ENCODE measurements around the gene DPYSL4.
A peak's percentile ranks its signal among the peaks of the same experiment; 100 is the strongest.

The DPYSL4 gene

GRCh38 chr10:132146941-132147915, 39.5 kb upstream of the DPYSL4 start:
- H3K27ac ChIP-seq, result no peak overlapping the region
- no peaks in the 10 kb centered on the region for H3K9me3 ChIP-seq (replicated peaks in 1 of 11)
- TF ChIP-seq Cebpa-rat (IDR thresholded peaks at IDR 0.05), result no peak
- no peak overlapping the region for H3K4me3 ChIP-seq
- H3K9ac ChIP-seq, result no peak overlapping the region
- no peak overlapping the region for H3K4me2 ChIP-seq
- H3K36me3 ChIP-seq, result no peaks in the 10 kb centered on the region
- peaks cover 9 to 31% (median 16%) of the 10 kb centered on the region in 11 experiments; a peak in 20 of 22 replicates for H3K27me3 ChIP-seq
- H4K20me1 ChIP-seq, result peaks cover 0 to 24% (median 0%) of the 10 kb centered on the region in 11 experiments; a peak in 3 of 22 replicates
- H3K4me1 ChIP-seq, result peaks cover 0 to 33% (median 17%) of the 10 kb centered on the region in 10 experiments; a peak in 10 of 20 replicates

GRCh38 chr10:132148261-132149251, 38.2 kb upstream of the DPYSL4 start:
- Histone ChIP-seq H3K4me1 (peaks cover 0 to 38% (median 21%) of the 10 kb centered on the region in 10 experiments; a peak in 10 of 20 replicates), H3K9me3 (replicated peaks in 1 of 11) (no peaks in the 10 kb centered on the region), H3K9ac (no peak overlapping the region), H3K4me2 (no peak overlapping the region), H4K20me1 (peaks cover 0 to 32% (median 0%) of the 10 kb centered on the region in 11 experiments; a peak in 3 of 22 replicates), H3K27me3 (peaks cover 3 to 20% (median 8%) of the 10 kb centered on the region in 11 experiments; a peak in 17 of 22 replicates), H3K27ac (no peak overlapping the region), H3K36me3 (no peaks in the 10 kb centered on the region), H3K4me3 (no peak overlapping the region)
- no peak for TF ChIP-seq Cebpa-rat (IDR thresholded peaks at IDR 0.05)

- Histone ChIP-seq H3K27ac (no peak overlapping the region), H3K4me3 (no peak overlapping the region), H3K36me3 (no peaks in the 10 kb centered on the region), H3K4me2 (no peak overlapping the region), H3K9me3 (replicated peaks in 1 of 11) (no peaks in the 10 kb centered on the region), H3K9ac (no peak overlapping the region), H3K27me3 (peaks cover 0 to 13% (median under 1%) of the 10 kb centered on the region in 11 experiments; a peak in 8 of 22 replicates), H3K4me1 (peaks cover 0 to 45% (median 24%) of the 10 kb centered on the region in 10 experiments; a peak in 10 of 20 replicates), H4K20me1 (peaks cover 0 to 32% (median 0%) of the 10 kb centered on the region in 11 experiments; a peak in 3 of 22 replicates)
- no peak for TF ChIP-seq Cebpa-rat (IDR thresholded peaks at IDR 0.05)
Observed at GRCh38 chr10:132149271-132149670, 37.5 kb upstream of the DPYSL4 start.

GRCh38 chr10:132149917-132150316, 36.8 kb upstream of the DPYSL4 start:
- H3K36me3 ChIP-seq, result no peaks in the 10 kb centered on the region
- H3K4me3 ChIP-seq, result no peak overlapping the region
- no peak overlapping the region for H3K4me2 ChIP-seq
- no peaks in the 10 kb centered on the region for H3K9me3 ChIP-seq (replicated peaks in 1 of 11)
- TF ChIP-seq Cebpa-rat (IDR thresholded peaks at IDR 0.05), result no peak
- H3K4me1 ChIP-seq, result peaks cover 0 to 46% (median 24%) of the 10 kb centered on the region in 10 experiments; a peak in 10 of 20 replicates
- peaks cover 0 to 6% (median 0%) of the 10 kb centered on the region in 11 experiments; a peak in 1 of 22 replicates for H3K27me3 ChIP-seq
- H3K27ac ChIP-seq, result no peak overlapping the region
- H4K20me1 ChIP-seq, result peaks cover 0 to 32% (median 0%) of the 10 kb centered on the region in 11 experiments; a peak in 2 of 22 replicates
- H3K9ac ChIP-seq, result no peak overlapping the region

- Histone ChIP-seq H4K20me1 (peaks cover 0 to 32% (median 0%) of the 10 kb centered on the region in 11 experiments; a peak in 1 of 22 replicates), H3K36me3 (no peaks in the 10 kb centered on the region), H3K27ac (no peak overlapping the region), H3K4me3 (no peak overlapping the region), H3K4me1 (peaks cover 0 to 41% (median 20%) of the 10 kb centered on the region in 10 experiments; a peak in 10 of 20 replicates), H3K4me2 (no peak overlapping the region), H3K9ac (no peak overlapping the region), H3K27me3 (no peaks in the 10 kb centered on the region), H3K9me3 (replicated peaks in 1 of 11) (no peaks in the 10 kb centered on the region)
- TF ChIP-seq Cebpa-rat (IDR thresholded peaks at IDR 0.05), result no peak
Observed at GRCh38 chr10:132150777-132151176, 36.0 kb upstream of the DPYSL4 start.

- no peak overlapping the region for H3K4me3 ChIP-seq
- no peak for TF ChIP-seq Cebpa-rat (IDR thresholded peaks at IDR 0.05)
- H3K27ac ChIP-seq, result no peak overlapping the region
- H3K4me2 ChIP-seq, result peak overlapping the region in 5 of 11 experiments; percentile 2 to 35 (median 26); a peak in 9 of 22 replicates
- H3K4me1 ChIP-seq, result peaks cover 0 to 35% (median 16%) of the 10 kb centered on the region in 10 experiments; a peak in 10 of 20 replicates
- H3K27me3 ChIP-seq, result no peaks in the 10 kb centered on the region
- H3K9ac ChIP-seq, result no peak overlapping the region
- H3K36me3 ChIP-seq, result no peaks in the 10 kb centered on the region
- no peaks in the 10 kb centered on the region for H3K9me3 ChIP-seq (replicated peaks in 1 of 11)
- peaks cover 0 to 29% (median 0%) of the 10 kb centered on the region in 11 experiments; a peak in 1 of 22 replicates for H4K20me1 ChIP-seq
Observed at GRCh38 chr10:132151286-132151950, 35.3 kb upstream of the DPYSL4 start.

GRCh38 chr10:132151951-132152505, 34.7 kb upstream of the DPYSL4 start:
- Histone ChIP-seq H3K9ac (no peak overlapping the region), H3K9me3 (replicated peaks in 1 of 11) (no peaks in the 10 kb centered on the region), H4K20me1 (peaks cover 0 to 23% (median 0%) of the 10 kb centered on the region in 11 experiments; a peak in 1 of 22 replicates), H3K27ac (no peak overlapping the region), H3K36me3 (no peaks in the 10 kb centered on the region), H3K27me3 (no peaks in the 10 kb centered on the region), H3K4me2 (peak overlapping the region in 5 of 11 experiments; percentile 2 to 35 (median 26); a peak in 9 of 22 replicates), H3K4me3 (no peak overlapping the region), H3K4me1 (peaks cover 0 to 32% (median 14%) of the 10 kb centered on the region in 10 experiments; a peak in 10 of 20 replicates)
- TF ChIP-seq Cebpa-rat (IDR thresholded peaks at IDR 0.05), result no peak

Measured in BLaER1 treated with 17β-estradiol and CSF1 and Interleukin-3, amounts not matched to agents 10 nM and 100 nM (cell line).